WERI-Rb-1 (cell line): ENCODE results near the gene ATP1A4.
"Not testable (repeated sequence)": the region's sequence is repeated elsewhere in the genome, so short reads cannot be mapped to it uniquely, and the experiment has no call there.

ENCODE experiments used
- DNase-seq: peaks from one replicate; pipeline ENCODE4 v3.0.0-alpha.2; 2020
- H3K27ac ChIP-seq: fragments of 250-450 bp; sonication (Bioruptor Pico); 2 replicates; pipeline ENCODE4 v1.5.1; 2020; ENCODE audit warnings: mild to moderate bottlenecking, moderate library complexity
- H3K27me3 ChIP-seq: fragments of 250-450 bp; sonication (Bioruptor Pico); 2 replicates; pipeline ENCODE4 v1.5.1; 2021; ENCODE audit warnings: mild to moderate bottlenecking, low read depth, moderate library complexity; ENCODE audit not compliant: insufficient read depth, severe bottlenecking
- H3K36me3 ChIP-seq: fragments of 250-450 bp; sonication (Bioruptor Pico); 2 replicates; pipeline ENCODE4 v1.5.1; 2020; ENCODE audit warnings: mild to moderate bottlenecking, moderate library complexity
- H3K4me3 ChIP-seq: 2 replicates; pipeline ENCODE4 v1.5.1; 2011; ENCODE audit warnings: low read depth, mild to moderate bottlenecking, control low read depth, low read length
- H3K9me3 ChIP-seq: fragments of 250-450 bp; sonication (Bioruptor Pico); 2 replicates; pipeline ENCODE4 v1.5.1; 2021; ENCODE audit warnings: mild to moderate bottlenecking, moderate library complexity; ENCODE audit not compliant: severe bottlenecking
- TF ChIP-seq, protein P1 (sequence below): IDR thresholded peaks from 2 replicates; pipeline ENCODE4 v1.5.1; 2011; ENCODE audit warnings: low read depth, mild to moderate bottlenecking, control low read depth, inconsistent platforms, low read length

Gene ATP1A4

DNA sequence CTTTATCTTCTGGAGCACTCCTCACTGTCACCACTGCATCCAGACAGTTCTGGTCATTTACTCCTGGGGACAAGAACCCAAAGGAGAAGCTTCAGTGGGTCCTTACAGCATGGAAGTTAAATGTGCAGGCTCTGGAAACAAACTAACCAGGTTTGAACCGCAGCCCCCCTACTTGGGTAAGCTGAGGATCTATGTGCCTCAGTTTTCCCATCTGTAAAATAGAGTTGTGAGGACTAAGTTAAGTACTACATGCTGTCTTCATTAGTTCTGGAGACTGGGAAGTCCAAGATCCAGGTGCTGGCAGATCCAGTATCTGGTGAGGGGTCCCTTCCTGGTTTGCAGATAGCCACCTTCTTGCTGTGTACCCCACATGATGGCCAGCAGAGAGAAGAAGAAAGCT, 43.9 kb upstream of the ATP1A4 start:
- Histone ChIP-seq H3K9me3 (no peaks in the 10 kb centered on the region), H3K4me3 (no peak overlapping the region), H3K27me3 (no peaks in the 10 kb centered on the region), H3K27ac (no peak overlapping the region), H3K36me3 (no peaks in the 10 kb centered on the region)
- TF ChIP-seq, protein P1, sequence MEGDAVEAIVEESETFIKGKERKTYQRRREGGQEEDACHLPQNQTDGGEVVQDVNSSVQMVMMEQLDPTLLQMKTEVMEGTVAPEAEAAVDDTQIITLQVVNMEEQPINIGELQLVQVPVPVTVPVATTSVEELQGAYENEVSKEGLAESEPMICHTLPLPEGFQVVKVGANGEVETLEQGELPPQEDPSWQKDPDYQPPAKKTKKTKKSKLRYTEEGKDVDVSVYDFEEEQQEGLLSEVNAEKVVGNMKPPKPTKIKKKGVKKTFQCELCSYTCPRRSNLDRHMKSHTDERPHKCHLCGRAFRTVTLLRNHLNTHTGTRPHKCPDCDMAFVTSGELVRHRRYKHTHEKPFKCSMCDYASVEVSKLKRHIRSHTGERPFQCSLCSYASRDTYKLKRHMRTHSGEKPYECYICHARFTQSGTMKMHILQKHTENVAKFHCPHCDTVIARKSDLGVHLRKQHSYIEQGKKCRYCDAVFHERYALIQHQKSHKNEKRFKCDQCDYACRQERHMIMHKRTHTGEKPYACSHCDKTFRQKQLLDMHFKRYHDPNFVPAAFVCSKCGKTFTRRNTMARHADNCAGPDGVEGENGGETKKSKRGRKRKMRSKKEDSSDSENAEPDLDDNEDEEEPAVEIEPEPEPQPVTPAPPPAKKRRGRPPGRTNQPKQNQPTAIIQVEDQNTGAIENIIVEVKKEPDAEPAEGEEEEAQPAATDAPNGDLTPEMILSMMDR, result no peak
- no peak for DNase-seq

DNA sequence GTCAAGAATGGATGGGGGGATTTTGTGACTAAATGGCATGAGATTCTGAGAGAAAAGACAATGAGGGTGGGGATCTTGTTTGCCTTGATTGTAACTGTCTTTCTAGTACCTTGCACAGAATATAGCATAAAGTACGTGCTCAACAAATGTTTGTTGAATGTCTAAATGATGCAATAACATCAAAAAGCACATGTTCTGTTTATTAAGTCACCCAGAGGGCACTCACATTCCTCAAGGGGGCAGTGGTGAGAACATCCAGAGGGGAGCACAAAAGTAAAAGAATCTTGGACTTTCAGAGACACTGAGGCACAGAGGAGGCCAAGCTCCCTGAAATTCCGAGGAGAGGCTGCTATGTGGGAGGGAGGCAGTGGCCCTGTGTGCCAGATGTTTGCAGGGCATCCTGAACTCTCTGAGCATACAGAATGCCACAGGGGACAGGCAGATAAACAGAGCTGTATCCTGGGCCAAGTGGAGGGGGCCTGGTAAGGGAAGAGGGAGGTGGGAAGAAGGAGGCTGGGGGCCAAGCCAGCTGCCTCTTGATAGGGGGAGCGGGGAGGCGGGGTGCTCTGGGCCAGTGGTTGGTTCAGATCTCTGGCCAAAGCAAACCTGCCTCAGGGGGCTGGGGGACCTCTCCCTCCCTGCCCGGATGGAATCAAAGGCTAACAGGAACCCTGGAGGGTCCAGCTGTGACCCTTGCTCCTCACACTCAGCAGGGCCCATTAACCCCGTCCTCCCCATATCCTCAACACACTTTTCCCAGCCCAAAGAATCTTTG, 42.3 kb upstream of the ATP1A4 start:
- Histone ChIP-seq H3K9me3 (no peaks in the 10 kb centered on the region), H3K27me3 (no peaks in the 10 kb centered on the region), H3K36me3 (no peaks in the 10 kb centered on the region), H3K4me3 (no peak overlapping the region), H3K27ac (no peak overlapping the region)
- TF ChIP-seq, protein P1, result peak; percentile 71
- peak; percentile 64 for DNase-seq

DNA sequence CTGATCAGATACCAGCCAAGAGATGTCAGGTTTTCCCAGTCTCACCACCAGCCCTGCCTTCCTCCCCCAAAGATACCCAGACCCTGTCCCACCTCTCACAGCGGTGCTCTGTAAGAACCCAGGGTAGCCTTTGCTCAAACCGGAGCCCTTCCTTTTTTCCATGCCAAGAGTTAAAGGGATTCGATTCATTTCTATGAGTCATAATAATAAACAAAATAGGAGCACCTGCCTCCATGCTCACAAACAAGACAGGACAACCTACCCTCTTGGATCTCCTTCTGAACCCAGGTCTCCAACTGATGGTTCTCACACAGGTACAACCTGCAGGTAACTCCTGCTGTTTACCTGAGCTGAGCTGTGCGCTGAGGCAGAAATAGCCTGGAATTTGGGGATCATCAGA, 41.7 kb upstream of the ATP1A4 start:
- no peak overlapping the region for H3K4me3 ChIP-seq
- H3K27me3 ChIP-seq, result no peaks in the 10 kb centered on the region
- DNase-seq, result no peak
- H3K9me3 ChIP-seq, result no peaks in the 10 kb centered on the region
- TF ChIP-seq, protein P1, result no peak
- H3K36me3 ChIP-seq, result no peaks in the 10 kb centered on the region
- no peak overlapping the region for H3K27ac ChIP-seq

DNA sequence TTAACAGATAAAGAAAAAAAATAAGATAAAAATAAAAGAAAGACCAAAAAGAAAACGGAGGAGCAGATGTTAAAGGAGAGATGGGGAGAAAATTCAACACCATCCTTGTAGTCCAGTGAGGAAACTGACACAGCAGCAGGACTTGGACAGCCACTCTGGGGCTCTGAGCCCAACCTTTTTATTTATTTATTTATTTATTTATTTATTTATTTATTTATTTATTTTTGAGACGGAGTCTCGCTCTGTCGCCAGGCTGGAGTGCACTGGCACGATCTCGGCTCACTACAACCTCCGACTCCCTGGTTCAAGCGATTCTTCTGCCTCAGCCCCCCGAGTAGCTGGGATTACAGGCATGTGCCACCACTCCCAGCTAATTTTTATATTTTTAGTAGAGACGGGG, 39.9 kb upstream of the ATP1A4 start:
- DNase-seq, H3K27me3 ChIP-seq, H3K4me3 ChIP-seq, H3K9me3 ChIP-seq, H3K36me3 ChIP-seq, H3K27ac ChIP-seq: not testable (repeated sequence)

DNA sequence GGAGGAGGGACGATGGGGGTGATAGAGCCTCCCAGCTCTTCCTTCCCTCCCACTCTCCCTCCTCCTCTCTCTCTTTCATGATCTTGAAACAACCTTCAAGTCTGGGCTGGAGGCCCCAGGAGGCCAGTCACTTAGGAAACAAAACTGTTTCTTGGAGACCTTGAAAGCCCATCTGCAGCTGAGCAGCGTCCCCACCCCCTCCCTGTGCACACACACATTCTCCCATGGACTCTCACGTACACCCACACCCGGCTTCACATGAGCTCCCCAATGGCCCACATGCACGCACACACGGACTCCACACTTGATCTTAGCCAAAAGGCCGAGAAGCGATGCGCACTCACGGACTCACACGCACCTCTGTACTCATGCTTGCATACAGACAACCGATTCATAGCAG, 39.0 kb upstream of the ATP1A4 start:
- no peaks in the 10 kb centered on the region for H3K9me3 ChIP-seq
- H3K36me3 ChIP-seq, result no peaks in the 10 kb centered on the region
- no peaks in the 10 kb centered on the region for H3K27me3 ChIP-seq
- no peak for DNase-seq
- no peak overlapping the region for H3K4me3 ChIP-seq
- TF ChIP-seq, protein P1, result no peak
- no peak overlapping the region for H3K27ac ChIP-seq

DNA sequence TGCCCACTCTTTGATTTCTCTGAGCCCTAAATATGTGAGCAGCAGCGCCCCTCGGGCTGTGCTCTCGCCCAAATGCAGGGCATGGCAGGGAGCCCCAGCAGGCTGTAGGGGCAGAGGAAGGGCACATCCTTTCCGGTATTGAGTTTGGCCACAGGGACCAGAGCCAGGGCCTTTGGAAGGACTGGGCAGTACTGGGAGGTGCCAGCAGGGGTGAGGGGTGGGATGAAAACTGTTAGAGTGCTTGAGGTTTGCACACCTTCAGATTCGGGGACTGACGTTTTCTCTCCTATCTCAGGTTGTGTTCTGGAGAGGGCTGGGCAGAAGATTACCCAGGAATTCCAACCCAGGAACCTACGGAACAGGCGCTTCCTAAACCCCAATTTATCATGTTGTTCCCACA, 38.0 kb upstream of the ATP1A4 start:
- Histone ChIP-seq H3K36me3 (no peaks in the 10 kb centered on the region), H3K27ac (no peak overlapping the region), H3K27me3 (no peaks in the 10 kb centered on the region), H3K4me3 (no peak overlapping the region), H3K9me3 (no peaks in the 10 kb centered on the region)
- no peak for DNase-seq
- TF ChIP-seq, protein P1, result 0 out of 2 replicates have a peak, but pooled peaks have one; percentile 7
